ENCODE results near the gene CEBPG. TPM values are rescaled to one million over a fixed set of nuclear protein-coding genes. Genes with fewer than 3 reads are reported as not detected.
A peak's percentile ranks its signal among the peaks of the same experiment; 100 is the strongest.

The CEBPG gene
- total RNA-seq, 1 donor from 2014 or later: 32.0 TPM

GRCh38 chr19:33404506-33405253, 31.2 kb downstream of the CEBPG start:
- Mint-ChIP-seq H3K4me3 (no peak overlapping the region), H3K9me3 (no peaks in the 10 kb centered on the region), H3K4me1 (no peaks in the 10 kb centered on the region), H3K27me3 (no peaks in the 10 kb centered on the region), H3K36me3 (ENCODE audit: low read depth) (no peaks in the 10 kb centered on the region), H3K27ac (no peak overlapping the region)
- POLR2A ChIA-PET: interaction anchor here (0.6 kb wide), 1 partner anchor 433 kb away, joined by 4 read pairs; no protein-coding TSS in a partner anchor
- no peak for DNase-seq
- ATAC-seq (ENCODE audit: low read depth): no peak
- TF ChIP-seq, protein P1, sequence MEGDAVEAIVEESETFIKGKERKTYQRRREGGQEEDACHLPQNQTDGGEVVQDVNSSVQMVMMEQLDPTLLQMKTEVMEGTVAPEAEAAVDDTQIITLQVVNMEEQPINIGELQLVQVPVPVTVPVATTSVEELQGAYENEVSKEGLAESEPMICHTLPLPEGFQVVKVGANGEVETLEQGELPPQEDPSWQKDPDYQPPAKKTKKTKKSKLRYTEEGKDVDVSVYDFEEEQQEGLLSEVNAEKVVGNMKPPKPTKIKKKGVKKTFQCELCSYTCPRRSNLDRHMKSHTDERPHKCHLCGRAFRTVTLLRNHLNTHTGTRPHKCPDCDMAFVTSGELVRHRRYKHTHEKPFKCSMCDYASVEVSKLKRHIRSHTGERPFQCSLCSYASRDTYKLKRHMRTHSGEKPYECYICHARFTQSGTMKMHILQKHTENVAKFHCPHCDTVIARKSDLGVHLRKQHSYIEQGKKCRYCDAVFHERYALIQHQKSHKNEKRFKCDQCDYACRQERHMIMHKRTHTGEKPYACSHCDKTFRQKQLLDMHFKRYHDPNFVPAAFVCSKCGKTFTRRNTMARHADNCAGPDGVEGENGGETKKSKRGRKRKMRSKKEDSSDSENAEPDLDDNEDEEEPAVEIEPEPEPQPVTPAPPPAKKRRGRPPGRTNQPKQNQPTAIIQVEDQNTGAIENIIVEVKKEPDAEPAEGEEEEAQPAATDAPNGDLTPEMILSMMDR (IDR thresholded peaks at IDR 0.05): no peak
- intact Hi-C loops (cut with micrococcal nuclease): loop anchor here (10.0 kb wide), 1 partner anchor 100 kb away; the partner anchor contains the start of gene CEBPA
- CTCF ChIA-PET: interaction anchor here (0.9 to 5.4 kb wide), 5 partner anchors 15 to 260 kb away, joined by 3 to 72 read pairs (median 5); no protein-coding TSS in a partner anchor

GRCh38 chr19:33405254-33405552, 31.7 kb downstream of the CEBPG start:
- H3K4me3 Mint-ChIP-seq: no peak overlapping the region
- H3K36me3 Mint-ChIP-seq (ENCODE audit: low read depth): no peaks in the 10 kb centered on the region
- TF ChIP-seq, protein P1 (IDR thresholded peaks at IDR 0.05): no peak
- intact Hi-C loops (cut with micrococcal nuclease): loop anchor here (10.0 kb wide), 1 partner anchor 100 kb away; the partner anchor contains the start of gene CEBPA
- H3K9me3 Mint-ChIP-seq: no peaks in the 10 kb centered on the region
- H3K27me3 Mint-ChIP-seq: no peaks in the 10 kb centered on the region
- H3K27ac Mint-ChIP-seq: no peak overlapping the region
- ATAC-seq (ENCODE audit: low read depth) (no peak), DNase-seq (no peak)
- ChIA-PET CTCF (interaction anchor here (1.0 to 5.4 kb wide), 5 partner anchors 15 to 261 kb away, joined by 3 to 72 read pairs (median 5); no protein-coding TSS in a partner anchor), POLR2A (interaction anchor here (0.6 kb wide), 1 partner anchor 434 kb away, joined by 4 read pairs; no protein-coding TSS in a partner anchor)
- no peaks in the 10 kb centered on the region for H3K4me1 Mint-ChIP-seq

- DNase-seq: no peak
- no peaks in the 10 kb centered on the region for H3K4me1 Mint-ChIP-seq
- CTCF ChIA-PET: interaction anchor here (1.0 to 5.4 kb wide), 10 partner anchors 10 to 281 kb away, joined by 3 to 72 read pairs (median 6); no protein-coding TSS in a partner anchor
- no peaks in the 10 kb centered on the region for H3K36me3 Mint-ChIP-seq (ENCODE audit: low read depth)
- ATAC-seq (ENCODE audit: low read depth): no peak
- no peaks in the 10 kb centered on the region for H3K27me3 Mint-ChIP-seq
- no peak overlapping the region for H3K27ac Mint-ChIP-seq
- intact Hi-C loops (cut with micrococcal nuclease): loop anchor here (10.0 kb wide), 1 partner anchor 101 kb away; the partner anchor contains the start of gene CEBPA
- H3K4me3 Mint-ChIP-seq: no peak overlapping the region
- TF ChIP-seq, protein P1 (IDR thresholded peaks at IDR 0.05): no peak
- POLR2A ChIA-PET: no interaction called here
- H3K9me3 Mint-ChIP-seq: no peaks in the 10 kb centered on the region
Observed at GRCh38 chr19:33405553-33406461, 32.3 kb downstream of the CEBPG start.

DNA sequence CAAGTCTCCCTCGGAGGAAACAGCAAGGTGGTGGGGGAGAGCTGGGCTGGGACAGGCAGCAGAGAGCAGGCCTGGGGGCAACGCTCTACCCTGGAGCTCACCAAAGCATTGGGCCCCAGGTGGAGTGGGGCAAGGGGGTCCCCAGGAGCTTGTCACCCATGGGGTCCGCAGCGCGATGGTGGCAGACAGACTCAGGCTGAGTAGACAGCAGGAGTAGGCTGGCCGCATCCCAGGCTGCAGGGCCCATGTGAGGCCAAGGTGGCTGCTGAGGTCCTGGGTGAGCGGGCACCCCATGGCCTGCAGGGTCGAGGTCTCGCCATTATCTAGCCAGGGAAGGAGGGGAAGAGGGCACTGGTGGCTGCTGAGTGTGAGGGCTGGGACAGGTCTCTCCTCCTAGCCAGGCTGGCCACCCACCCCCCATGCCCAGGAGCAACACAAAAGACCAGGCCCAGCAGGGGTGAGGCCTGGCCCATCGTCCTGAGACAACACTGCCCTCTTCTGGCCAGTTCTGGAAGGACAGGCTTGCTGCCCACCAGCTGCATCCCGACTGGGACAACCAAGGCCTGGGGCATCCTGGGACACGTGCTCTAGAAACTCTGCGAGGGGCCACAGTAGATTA, 33.1 kb downstream of the CEBPG start:
- Mint-ChIP-seq H3K27ac (no peak overlapping the region), H3K36me3 (ENCODE audit: low read depth) (peaks cover 2% of the 10 kb centered on the region), H3K4me3 (no peak overlapping the region), H3K27me3 (no peaks in the 10 kb centered on the region), H3K4me1 (no peaks in the 10 kb centered on the region), H3K9me3 (no peaks in the 10 kb centered on the region)
- DNase-seq (peak; percentile 75), ATAC-seq (ENCODE audit: low read depth) (peak; percentile 85)
- ChIA-PET POLR2A (no interaction called here), CTCF (interaction anchor here (0.7 to 5.4 kb wide), 11 partner anchors 10 to 282 kb away, joined by 3 to 72 read pairs (median 5); partner anchors contain the start of gene CEBPG)
- TF ChIP-seq, protein P1 (IDR thresholded peaks at IDR 0.05): no peak
- intact Hi-C loops (cut with micrococcal nuclease): loop anchor here (1.0 to 10.0 kb wide), 3 partner anchors 102 to 171 kb away; partner anchors contain the start of gene CEBPA

Measured in activated B cell treated with CpG ODN at 0.5 μM for 24 hours (primary cell).